Dendritic cell treated with granulocyte-macrophage colony-stimulating factor and Interleukin-4, amounts not matched to agents 40 ng/mL and 50 ng/mL, for 4 days (primary cell): ENCODE data around the gene VRTN.
"Not testable (repeated sequence)": the region's sequence is repeated elsewhere in the genome, so short reads cannot be mapped to it uniquely, and the experiment has no call there.

Experiments used
- H3K27ac Mint-ChIP-seq: one replicate; pipeline ENCODE4 v1.8.0; 2022; ENCODE audit warnings: mild to moderate bottlenecking, mixed read lengths
- H3K27me3 Mint-ChIP-seq: one replicate; pipeline ENCODE4 v1.8.0; 2022; ENCODE audit warnings: mild to moderate bottlenecking, mixed read lengths
- H3K36me3 Mint-ChIP-seq: one replicate; pipeline ENCODE4 v1.8.0; 2022; ENCODE audit warnings: low read depth, mixed read lengths
- H3K4me1 Mint-ChIP-seq: one replicate; pipeline ENCODE4 v1.8.0; 2022; ENCODE audit warnings: low read depth, mixed read lengths
- H3K4me3 Mint-ChIP-seq: one replicate; pipeline ENCODE4 v1.8.0; 2022; ENCODE audit warnings: mild to moderate bottlenecking, moderate library complexity, mixed read lengths
- H3K9me3 Mint-ChIP-seq: one replicate; pipeline ENCODE4 v1.8.0; 2022; ENCODE audit warnings: mixed read lengths
- intact Hi-C: fragments of 100-400 bp; cut with micrococcal nuclease; formaldehyde crosslinking; loops from one replicate; pipeline ENCODE4 v1.15.0; 2022

Gene VRTN

GRCh38 chr14:74362361-74362915 lies 14.2 kb downstream of the VRTN start:
- Mint-ChIP-seq H3K27ac (no peak overlapping the region), H3K4me3 (no peak overlapping the region), H3K36me3 (no peaks in the 10 kb centered on the region), H3K4me1 (peaks cover 5% of the 10 kb centered on the region), H3K9me3 (no peaks in the 10 kb centered on the region), H3K27me3 (peaks cover 19% of the 10 kb centered on the region)
- intact Hi-C loops = loop anchor here (5.0 kb wide), 2 partner anchors 130 to 430 kb away; partner anchors contain the start of genes ISCA2 and NPC2

GRCh38 chr14:74364271-74364880 lies 16.1 kb downstream of the VRTN start:
- Mint-ChIP-seq H3K27ac (no peak overlapping the region), H3K36me3 (no peaks in the 10 kb centered on the region), H3K4me1 (peaks cover 5% of the 10 kb centered on the region), H3K4me3 (no peak overlapping the region), H3K9me3 (no peaks in the 10 kb centered on the region), H3K27me3 (peaks cover 20% of the 10 kb centered on the region)
- intact Hi-C loops = loop anchor here (5.0 kb wide), 2 partner anchors 128 to 428 kb away; partner anchors contain the start of genes ISCA2 and NPC2

- Mint-ChIP-seq H3K4me3 (no peak overlapping the region), H3K27ac (no peak overlapping the region), H3K4me1 (no peaks in the 10 kb centered on the region), H3K36me3 (no peaks in the 10 kb centered on the region), H3K27me3 (peaks cover 15% of the 10 kb centered on the region), H3K9me3 (no peaks in the 10 kb centered on the region)
- intact Hi-C loops = no loop called here
Measured at GRCh38 chr14:74368026-74368425, 19.8 kb downstream of the VRTN start.

DNA sequence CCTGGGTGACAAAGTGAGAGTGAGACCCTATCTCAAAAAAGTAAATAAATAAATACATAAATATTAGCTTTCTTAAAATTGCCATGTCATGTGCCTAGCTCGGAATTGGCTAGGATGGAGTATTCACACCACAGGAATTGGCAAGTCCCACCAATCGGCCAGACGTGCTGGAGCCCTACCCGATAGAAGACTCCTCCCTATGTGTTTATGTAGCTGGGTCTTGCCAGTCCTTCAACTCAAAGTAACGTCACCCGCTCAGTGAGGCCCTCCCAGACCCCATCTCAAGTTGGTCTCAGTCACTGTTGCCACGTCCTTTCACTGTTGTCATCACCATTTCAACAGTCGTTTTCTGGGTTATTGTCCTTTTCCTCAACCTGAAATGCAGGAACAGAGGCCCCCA lies 20.2 kb downstream of the VRTN start:
- Mint-ChIP-seq H3K4me1 (no peaks in the 10 kb centered on the region), H3K4me3 (no peak overlapping the region), H3K27me3 (peaks cover 15% of the 10 kb centered on the region), H3K36me3 (no peaks in the 10 kb centered on the region), H3K9me3 (no peaks in the 10 kb centered on the region), H3K27ac (no peak overlapping the region)
- intact Hi-C loops = no loop called here

DNA sequence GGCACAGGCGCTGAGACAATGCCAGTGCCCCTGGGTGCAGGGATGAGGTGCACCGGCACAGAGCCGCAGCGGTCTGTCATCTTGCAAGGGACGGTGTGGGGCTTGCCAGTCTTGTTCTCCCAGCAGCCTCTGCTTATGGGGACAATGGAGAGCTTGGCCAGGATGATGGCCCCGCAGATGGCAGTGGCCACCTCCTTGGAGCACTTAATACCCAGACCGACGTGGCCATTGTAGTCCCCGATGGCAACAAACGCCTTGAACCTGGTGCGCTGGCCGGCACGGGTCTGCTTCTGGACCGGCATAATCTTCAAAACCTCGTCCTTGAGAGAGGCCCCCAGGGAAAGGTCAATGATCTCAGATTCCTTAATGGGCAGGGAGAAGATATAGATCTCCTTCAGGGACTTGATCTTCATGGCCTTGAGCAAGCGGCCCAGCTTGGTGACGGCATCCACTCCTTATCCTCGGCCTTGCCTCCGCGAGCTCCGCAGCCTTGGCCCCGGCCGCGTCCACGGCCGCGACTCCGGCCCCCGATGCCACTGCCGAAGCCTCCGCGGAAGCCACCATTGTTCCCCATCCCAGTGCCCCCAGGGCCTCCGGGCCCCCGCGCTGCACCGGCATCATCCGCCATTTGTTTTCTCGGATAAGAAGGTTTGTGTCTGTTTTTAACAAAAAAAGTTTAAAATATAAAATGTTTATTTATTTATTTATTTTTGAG lies 29.9 kb downstream of the VRTN start:
- no peaks in the 10 kb centered on the region for H3K4me1 Mint-ChIP-seq
- intact Hi-C loops = no loop called here
- peaks cover 5% of the 10 kb centered on the region for H3K27me3 Mint-ChIP-seq
- no peak overlapping the region for H3K27ac Mint-ChIP-seq
- H3K9me3 Mint-ChIP-seq = no peaks in the 10 kb centered on the region
- no peaks in the 10 kb centered on the region for H3K36me3 Mint-ChIP-seq
- no peak overlapping the region for H3K4me3 Mint-ChIP-seq

GRCh38 chr14:74380172-74380571 lies 31.9 kb downstream of the VRTN start:
- Mint-ChIP-seq H3K9me3 (no peaks in the 10 kb centered on the region), H3K27me3 (peaks cover 3% of the 10 kb centered on the region), H3K4me3 (no peak overlapping the region), H3K27ac (no peak overlapping the region), H3K36me3 (no peaks in the 10 kb centered on the region), H3K4me1 (no peaks in the 10 kb centered on the region)
- intact Hi-C loops = no loop called here

DNA sequence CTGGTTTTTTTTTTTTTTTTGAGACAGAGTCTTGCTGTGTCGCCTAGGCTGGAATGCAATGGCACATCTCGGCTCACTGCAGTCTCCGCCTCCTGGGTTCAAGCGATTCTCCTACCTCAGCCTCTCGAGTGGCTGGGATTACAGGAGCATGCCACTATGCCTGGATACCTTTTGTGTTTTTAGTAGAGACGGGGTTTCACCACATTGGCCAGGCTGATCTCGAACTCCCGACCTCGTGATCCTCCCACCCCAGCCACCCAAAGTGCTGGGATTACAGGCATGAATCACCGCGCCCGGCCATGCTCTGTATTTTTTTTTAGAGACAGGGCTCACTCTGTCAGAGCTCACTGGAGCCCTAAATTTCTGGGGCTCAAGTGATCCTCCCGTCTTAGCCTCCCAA lies 32.6 kb downstream of the VRTN start:
- H3K9me3 Mint-ChIP-seq = no peaks in the 10 kb centered on the region
- H3K36me3 Mint-ChIP-seq = no peaks in the 10 kb centered on the region
- peaks cover 2% of the 10 kb centered on the region for H3K27me3 Mint-ChIP-seq
- intact Hi-C loops = no loop called here
- no peaks in the 10 kb centered on the region for H3K4me1 Mint-ChIP-seq
- no peak overlapping the region for H3K27ac Mint-ChIP-seq
- no peak overlapping the region for H3K4me3 Mint-ChIP-seq

- intact Hi-C loops, H3K36me3 Mint-ChIP-seq, H3K27ac Mint-ChIP-seq, H3K4me1 Mint-ChIP-seq, H3K9me3 Mint-ChIP-seq, H3K27me3 Mint-ChIP-seq, H3K4me3 Mint-ChIP-seq: not testable (repeated sequence)
Measured at GRCh38 chr14:74381571-74381970, 33.3 kb downstream of the VRTN start.

GRCh38 chr14:74382231-74382630 lies 34.0 kb downstream of the VRTN start:
- H3K9me3 Mint-ChIP-seq = no peaks in the 10 kb centered on the region
- no peak overlapping the region for H3K4me3 Mint-ChIP-seq
- H3K27ac Mint-ChIP-seq = no peak overlapping the region
- intact Hi-C loops = no loop called here
- no peaks in the 10 kb centered on the region for H3K4me1 Mint-ChIP-seq
- H3K36me3 Mint-ChIP-seq = no peaks in the 10 kb centered on the region
- peaks cover 3% of the 10 kb centered on the region for H3K27me3 Mint-ChIP-seq

GRCh38 chr14:74389980-74390379 lies 41.7 kb downstream of the VRTN start:
- H3K27ac Mint-ChIP-seq = no peak overlapping the region

DNA sequence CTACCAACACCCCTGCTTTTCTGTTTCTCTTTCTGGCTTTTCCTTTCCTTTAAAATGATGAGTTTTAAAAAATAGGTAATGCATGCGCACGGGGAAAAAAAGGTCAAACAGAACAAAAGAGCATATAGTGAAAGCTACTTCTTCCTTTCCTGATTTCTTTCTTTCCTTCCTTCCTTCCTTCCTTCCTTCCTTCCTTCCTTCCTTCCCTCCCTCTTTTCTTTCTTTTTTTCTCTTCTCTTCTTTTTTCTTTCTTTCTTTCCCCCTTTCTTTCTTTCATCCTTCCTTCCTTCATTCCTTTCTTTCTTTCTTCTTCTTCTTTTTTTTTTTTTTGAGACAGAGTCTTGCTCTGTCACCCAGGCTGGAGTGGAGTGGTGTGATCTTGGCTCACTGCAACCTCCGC lies 42.2 kb downstream of the VRTN start:
- H3K4me3 Mint-ChIP-seq, intact Hi-C loops, H3K36me3 Mint-ChIP-seq, H3K27ac Mint-ChIP-seq, H3K9me3 Mint-ChIP-seq: not testable (repeated sequence)
- Mint-ChIP-seq H3K27me3 (peaks cover 17% of the 10 kb centered on the region), H3K4me1 (peaks cover 17% of the 10 kb centered on the region)

More at GRCh38 chr14:74389980-74390379, 41.7 kb downstream of the VRTN start:
- Mint-ChIP-seq H3K9me3 (no peaks in the 10 kb centered on the region), H3K4me1 (peaks cover 17% of the 10 kb centered on the region), H3K36me3 (no peaks in the 10 kb centered on the region), H3K27me3 (peaks cover 13% of the 10 kb centered on the region), H3K4me3 (no peak overlapping the region)
- intact Hi-C loops = no loop called here

- Mint-ChIP-seq H3K4me1 (peaks cover 17% of the 10 kb centered on the region), H3K4me3 (no peak overlapping the region), H3K27ac (no peak overlapping the region), H3K36me3 (no peaks in the 10 kb centered on the region), H3K27me3 (peaks cover 19% of the 10 kb centered on the region), H3K9me3 (no peaks in the 10 kb centered on the region)
- intact Hi-C loops = no loop called here
Measured at GRCh38 chr14:74391479-74391878, 43.2 kb downstream of the VRTN start.

DNA sequence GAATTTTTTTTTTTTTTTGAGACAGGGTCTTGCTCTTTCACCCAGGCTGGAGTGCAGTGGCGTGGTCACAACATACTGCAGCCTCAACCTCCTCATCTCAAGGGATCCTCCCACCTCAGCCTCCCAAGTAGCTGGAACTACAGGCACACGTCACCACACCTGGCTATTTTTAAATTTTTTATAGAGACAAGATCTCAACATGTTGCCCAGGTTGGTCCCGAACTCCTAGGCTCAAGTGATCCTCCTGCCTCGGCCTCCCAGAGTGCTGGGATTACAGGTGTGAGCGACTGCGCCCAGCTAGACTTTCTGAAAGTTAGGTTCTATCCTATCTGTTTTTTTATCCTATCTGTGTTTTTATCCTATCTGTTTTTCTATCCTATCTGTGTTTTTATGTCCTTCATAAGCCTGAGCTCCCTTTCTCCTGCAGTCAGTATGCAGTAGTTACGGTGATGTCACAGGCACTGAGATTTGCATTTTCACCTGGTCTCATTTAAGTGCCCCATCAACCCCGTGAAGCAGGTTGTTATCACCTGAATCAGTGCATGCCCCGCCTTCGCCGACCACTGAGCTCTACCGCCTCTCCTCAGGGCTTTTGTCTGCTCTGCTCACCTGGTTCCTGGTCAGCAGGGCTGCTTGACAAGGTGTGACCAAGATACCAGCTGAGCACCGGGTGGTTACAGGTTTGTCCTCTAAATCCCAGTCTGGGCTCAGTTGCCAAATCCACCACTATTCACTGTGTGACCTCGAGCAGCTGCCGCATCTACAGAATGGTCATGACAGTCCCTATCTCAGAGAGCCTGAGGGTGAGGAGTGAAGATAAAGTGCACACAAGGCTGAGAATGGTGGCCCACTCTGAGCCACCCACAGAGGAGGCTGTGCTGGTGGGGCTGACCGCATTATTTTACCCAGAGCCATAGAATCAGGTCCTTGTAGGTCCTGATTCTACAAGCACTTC lies 44.6 kb downstream of the VRTN start:
- Mint-ChIP-seq H3K36me3 (no peaks in the 10 kb centered on the region), H3K4me1 (peaks cover 16% of the 10 kb centered on the region), H3K27ac (no peak overlapping the region), H3K4me3 (no peak overlapping the region), H3K9me3 (no peaks in the 10 kb centered on the region), H3K27me3 (peaks cover 23% of the 10 kb centered on the region)
- intact Hi-C loops = no loop called here

GRCh38 chr14:74394549-74394948 lies 46.3 kb downstream of the VRTN start:
- Mint-ChIP-seq H3K27me3 (peaks cover 28% of the 10 kb centered on the region), H3K4me3 (no peak overlapping the region), H3K4me1 (peaks cover 5% of the 10 kb centered on the region), H3K27ac (no peak overlapping the region), H3K36me3 (no peaks in the 10 kb centered on the region), H3K9me3 (no peaks in the 10 kb centered on the region)
- intact Hi-C loops = no loop called here
